Choroid plexus epithelial cell (primary cell): Measurements from ENCODE around the gene CTR9.

Experiments
- DNase-seq: peaks from one replicate; pipeline ENCODE4 v3.0.0-alpha.2; 2010; ENCODE audit warnings: low read depth
- H3K4me3 ChIP-seq: 2 replicates; pipeline ENCODE4 v1.5.1; 2011; ENCODE audit warnings: low read depth, mild to moderate bottlenecking, control low read depth, low read length, moderate library complexity
- CTCF ChIP-seq: conservative IDR thresholded peaks from 2 replicates; pipeline ENCODE4 v1.5.1; 2011; ENCODE audit warnings: low read depth, mild to moderate bottlenecking, control low read depth, inconsistent platforms, low read length, moderate library complexity

CTR9 gene

GRCh38 chr11:10779086-10779485 lies 28.0 kb downstream of the CTR9 start:
- no peak for DNase-seq
- TF ChIP-seq CTCF, result no peak

DNA sequence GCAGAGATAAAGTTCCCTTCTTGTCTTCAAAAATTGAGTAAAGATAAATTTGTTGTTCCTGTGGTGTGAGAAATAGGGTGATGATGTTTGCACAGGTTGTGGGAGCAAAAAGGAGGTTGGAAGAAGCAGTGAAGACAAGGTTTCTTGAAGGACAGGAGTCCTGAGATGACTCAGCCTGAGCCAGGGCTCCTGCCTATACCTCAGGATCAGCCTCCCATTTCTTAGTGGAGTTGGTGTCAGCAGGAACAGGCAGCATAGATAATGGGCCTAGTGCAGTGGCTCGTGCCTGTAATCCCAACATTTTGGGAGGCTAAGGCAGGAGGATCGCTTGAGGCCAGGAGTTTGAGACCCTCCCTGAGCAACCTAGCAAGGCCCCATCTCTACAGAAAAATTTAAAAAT lies 29.0 kb downstream of the CTR9 start:
- no peak for DNase-seq
- no peak for TF ChIP-seq CTCF
- no peak overlapping the region for H3K4me3 ChIP-seq

More at GRCh38 chr11:10779086-10779485, 28.0 kb downstream of the CTR9 start:
- no peak overlapping the region for H3K4me3 ChIP-seq

DNA sequence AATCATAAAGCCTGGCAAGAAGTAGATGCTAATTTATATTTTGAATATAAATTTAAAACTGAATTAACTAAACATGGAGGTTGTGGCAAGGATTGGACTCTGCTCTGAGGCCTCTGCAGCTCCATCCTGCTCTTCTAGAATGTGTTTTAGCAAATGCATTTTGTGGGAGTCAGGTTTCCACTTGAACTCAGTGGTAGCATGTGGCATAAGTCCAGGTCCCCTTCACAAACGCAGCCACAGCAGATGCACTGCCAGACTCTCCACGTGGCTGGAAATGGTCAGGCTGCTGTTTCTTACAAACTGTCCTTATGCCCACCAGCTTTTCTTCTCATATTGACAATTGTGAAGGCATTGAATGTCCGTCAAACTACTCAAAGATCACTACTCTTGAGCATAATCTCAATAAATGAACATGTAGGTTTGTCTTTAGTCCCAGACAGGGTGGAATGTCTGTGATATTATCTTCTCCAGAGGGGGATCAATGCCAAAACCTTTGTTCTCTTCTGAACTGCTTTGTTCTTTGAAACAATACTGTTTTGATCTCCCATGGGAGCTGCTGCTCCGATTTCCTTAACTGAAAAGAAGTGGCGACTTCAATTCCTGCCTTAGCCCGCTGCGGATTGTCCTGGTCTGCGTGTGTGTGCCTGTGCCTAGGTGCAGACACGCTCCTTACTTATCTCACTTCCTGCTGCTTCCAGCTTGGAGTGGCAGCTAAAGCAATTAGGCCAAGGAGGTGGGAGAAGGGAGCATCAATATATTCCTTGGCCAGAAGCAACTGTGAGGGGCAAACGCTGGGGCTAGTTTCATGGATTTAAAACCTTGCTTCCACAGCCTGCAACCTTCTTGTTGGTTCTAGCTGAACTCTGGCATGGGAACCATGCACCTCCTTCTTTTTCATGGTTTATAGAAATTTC lies 33.4 kb downstream of the CTR9 start:
- DNase-seq, result peak; percentile 24
- TF ChIP-seq CTCF, result no peak
- H3K4me3 ChIP-seq, result no peak overlapping the region

GRCh38 chr11:10785146-10785474 lies 34.1 kb downstream of the CTR9 start:
- no peak overlapping the region for H3K4me3 ChIP-seq
- DNase-seq, result no peak
- TF ChIP-seq CTCF, result no peak

DNA sequence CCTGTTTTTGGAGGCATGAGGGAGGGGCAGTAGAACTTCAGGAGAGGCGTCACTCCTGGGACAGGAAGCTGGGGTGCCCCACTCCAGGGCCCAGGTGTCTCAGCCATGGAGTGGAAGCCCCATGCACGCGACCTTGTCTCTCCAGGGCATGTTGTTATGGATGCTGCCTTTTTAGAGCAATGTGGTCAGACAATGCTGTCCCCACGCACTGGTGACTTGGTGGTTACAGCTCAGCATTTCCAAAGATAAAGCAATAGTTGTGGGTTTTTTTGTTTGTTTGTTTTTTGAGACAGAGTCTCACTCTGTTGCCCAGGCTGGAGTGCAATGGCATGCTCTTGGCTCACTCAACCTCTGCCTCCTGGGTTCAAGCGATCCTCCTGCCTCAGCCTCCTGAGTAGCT lies 35.4 kb downstream of the CTR9 start:
- TF ChIP-seq CTCF, result no peak
- no peak for DNase-seq
- no peak overlapping the region for H3K4me3 ChIP-seq

DNA sequence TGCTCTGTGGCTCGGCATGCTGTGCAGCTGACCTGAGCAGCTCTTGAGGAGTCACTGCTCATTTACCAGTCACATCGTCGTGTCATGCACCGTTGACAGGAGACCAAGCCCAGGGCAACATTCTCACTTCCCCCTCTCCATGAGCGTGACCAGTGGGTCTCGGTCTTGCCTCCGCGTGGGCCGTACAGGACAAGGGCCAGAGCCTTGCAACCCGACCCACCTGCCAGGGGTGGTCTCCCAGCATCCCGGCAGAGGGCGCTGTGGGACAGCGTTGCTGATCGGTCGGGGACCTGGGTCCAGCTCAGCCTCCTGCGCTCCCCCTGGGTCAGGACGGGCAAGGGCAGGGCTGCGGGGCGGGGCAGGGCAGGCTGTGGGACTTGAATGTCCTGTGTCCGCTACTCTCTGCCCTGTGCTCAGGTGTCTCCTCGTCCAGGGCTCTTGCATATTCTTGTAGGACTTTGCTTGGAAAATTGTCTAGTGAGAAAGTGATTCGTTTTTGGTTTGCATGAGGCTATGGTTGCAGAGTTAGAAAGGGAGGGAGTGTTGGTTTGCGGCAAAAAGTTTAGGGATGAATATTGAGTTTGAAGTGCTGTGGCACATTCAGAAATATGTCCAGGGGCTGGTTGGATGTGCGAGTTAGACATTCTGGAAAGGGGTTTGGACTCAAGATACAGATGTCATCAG lies 41.5 kb downstream of the CTR9 start:
- H3K4me3 ChIP-seq, result no peak overlapping the region
- DNase-seq, result peak; percentile 73
- peak; percentile 97 for TF ChIP-seq CTCF
